ENCODE measurements around the gene SHISA8. TPM values are rescaled to one million over a fixed set of nuclear protein-coding genes. Genes with fewer than 3 reads are reported as not detected.
"Not testable (repeated sequence)": the region's sequence is repeated elsewhere in the genome, so short reads cannot be mapped to it uniquely, and the experiment has no call there.

Gene SHISA8
- total RNA-seq, 1 donor from 2014 or later: not detected

GRCh38 chr22:41899110-41899509 lies 15.8 kb downstream of the SHISA8 start:
- DNase-seq: no peak

GRCh38 chr22:41898645-41899044 lies 16.2 kb downstream of the SHISA8 start:
- no peak for DNase-seq

GRCh38 chr22:41893591-41894375 lies 21.1 kb downstream of the SHISA8 start:
- no peak for DNase-seq

GRCh38 chr22:41892721-41893120 lies 22.2 kb downstream of the SHISA8 start:
- no peak for DNase-seq

GRCh38 chr22:41891407-41891806 lies 23.5 kb downstream of the SHISA8 start:
- no peak for DNase-seq

GRCh38 chr22:41888627-41889200 lies 26.2 kb downstream of the SHISA8 start:
- no peak for DNase-seq

GRCh38 chr22:41885516-41885915 lies 29.4 kb downstream of the SHISA8 start:
- no peak for DNase-seq

GRCh38 chr22:41885116-41885515 lies 29.8 kb downstream of the SHISA8 start:
- no peak for DNase-seq

GRCh38 chr22:41883400-41883799 lies 31.5 kb downstream of the SHISA8 start:
- no peak for DNase-seq

GRCh38 chr22:41880653-41881052 lies 34.2 kb downstream of the SHISA8 start:
- no peak for DNase-seq

GRCh38 chr22:41876675-41877074 lies 38.2 kb downstream of the SHISA8 start:
- DNase-seq: no peak

GRCh38 chr22:41876275-41876674 lies 38.6 kb downstream of the SHISA8 start:
- DNase-seq: no peak

GRCh38 chr22:41875531-41876270 lies 39.2 kb downstream of the SHISA8 start:
- DNase-seq: no peak

GRCh38 chr22:41874090-41874489 lies 40.8 kb downstream of the SHISA8 start:
- DNase-seq: no peak

- no peak for DNase-seq
These were observed 41.5 kb downstream of the SHISA8 start for GRCh38 chr22:41873391-41873790.

GRCh38 chr22:41870786-41871185 lies 44.1 kb downstream of the SHISA8 start:
- no peak for DNase-seq

GRCh38 chr22:41870081-41870480 lies 44.8 kb downstream of the SHISA8 start:
- not testable (repeated sequence) for DNase-seq

- no peak for DNase-seq
These were observed 46.3 kb downstream of the SHISA8 start for GRCh38 chr22:41868556-41868955.

GRCh38 chr22:41863472-41863871 lies 51.4 kb downstream of the SHISA8 start:
- no peak for DNase-seq

- DNase-seq: no peak
These were observed 52.2 kb downstream of the SHISA8 start for GRCh38 chr22:41862530-41863266.

- DNase-seq: no peak
These were observed 52.7 kb downstream of the SHISA8 start for GRCh38 chr22:41862160-41862529.

All from skin of body (tissue), 2 donors.